Neural cell (in vitro differentiated cells): ENCODE data around the gene TNS1. TPM values are rescaled to one million over a fixed set of nuclear protein-coding genes. Genes with fewer than 3 reads are reported as not detected.

Experiments
- H2AFZ ChIP-seq: fragments of 200-600, 300-800 bp; sonication (generic), shearing (Covaris generic); 2 replicates; pipeline ENCODE4 v1.6.0; 2014; ENCODE audit warnings: low read depth, mild to moderate bottlenecking, antibody characterized with exemption, low read length, moderate library complexity
- H3F3A ChIP-seq: fragments of 200-600 bp; shearing (Covaris generic); 2 replicates; pipeline ENCODE4 v1.6.1; 2016; ENCODE audit warnings: mild to moderate bottlenecking, moderate library complexity, mixed read lengths, antibody characterized with exemption, low read length; ENCODE audit not compliant: insufficient read depth, poor library complexity, severe bottlenecking
- H3K27ac ChIP-seq: fragments of 200-600, 300-800 bp; sonication (generic), shearing (Covaris generic); 2 replicates; pipeline ENCODE4 v1.5.1; 2014; ENCODE audit warnings: mild to moderate bottlenecking, low read length, moderate library complexity
- H3K27me3 ChIP-seq: fragments of 300-800, 200-600 bp; sonication (generic), shearing (Covaris generic); 2 replicates; pipeline ENCODE4 v1.6.0; 2014; ENCODE audit warnings: mild to moderate bottlenecking, low read depth, low read length, moderate library complexity; ENCODE audit not compliant: insufficient read depth
- H3K36me3 ChIP-seq: fragments of 300-800, 200-600 bp; sonication (generic), shearing (Covaris generic); 2 replicates; pipeline ENCODE4 v1.5.1; 2014; ENCODE audit warnings: mild to moderate bottlenecking, antibody characterized with exemption, low read length, moderate library complexity; ENCODE audit not compliant: insufficient read depth
- H3K4me2 ChIP-seq: fragments of 300-800, 200-600 bp; sonication (generic), shearing (Covaris generic); 2 replicates; pipeline ENCODE4 v1.6.0; 2014; ENCODE audit warnings: mild to moderate bottlenecking, low read length
- H3K4me3 ChIP-seq: fragments of 300-800, 200-600 bp; sonication (generic), shearing (Covaris generic); 2 replicates; pipeline ENCODE4 v1.5.1; 2014; ENCODE audit warnings: mild to moderate bottlenecking, low read length, moderate library complexity
- H3K79me2 ChIP-seq: fragments of 200-600 bp; shearing (Covaris generic); replicated peaks from 2 replicates; pipeline ENCODE4 v1.6.0; 2014; ENCODE audit warnings: mild to moderate bottlenecking, low read length, moderate library complexity; ENCODE audit not compliant: insufficient read depth
- H3K9ac ChIP-seq: fragments of 300-800, 200-600 bp; sonication (generic), shearing (Covaris generic); 2 replicates; pipeline ENCODE4 v1.6.1; 2016; ENCODE audit warnings: mild to moderate bottlenecking, low read length, mixed read lengths
- H3K9me2 ChIP-seq: fragments of 200-600 bp; shearing (Covaris generic); 2 replicates; pipeline ENCODE4 v1.6.1; 2016; ENCODE audit warnings: mild to moderate bottlenecking, low read length, mixed read lengths; ENCODE audit not compliant: insufficient read depth
- H3K9me3 ChIP-seq: fragments of 200-600, 300-800 bp; sonication (generic), shearing (Covaris generic); 2 replicates; pipeline ENCODE4 v1.6.1; 2016; ENCODE audit warnings: mild to moderate bottlenecking, mixed run types, low read length, moderate library complexity, mixed read lengths
- H4K20me1 ChIP-seq: fragments of 200-600 bp; shearing (Covaris generic); 2 replicates; pipeline ENCODE4 v1.6.1; 2016; ENCODE audit warnings: mild to moderate bottlenecking, mixed run types; ENCODE audit not compliant: insufficient read depth
- CTCF ChIP-seq: fragments of 450-650 bp; IDR thresholded peaks from 2 replicates; pipeline ENCODE4 v1.5.1; 2014; ENCODE audit warnings: antibody characterized with exemption, mild to moderate bottlenecking, moderate library complexity; ENCODE audit not compliant: poor library complexity, severe bottlenecking
- EP300 ChIP-seq: fragments of 450-650 bp; conservative IDR thresholded peaks from 2 replicates; pipeline ENCODE4 v1.6.1; 2014; ENCODE audit warnings: antibody characterized with exemption, mild to moderate bottlenecking, moderate library complexity; ENCODE audit not compliant: poor library complexity, severe bottlenecking
- EZH2 ChIP-seq: fragments of 200-600, 300-800 bp; shearing (Covaris generic), sonication (generic); IDR thresholded peaks from 2 replicates; pipeline ENCODE4 v1.6.1; 2014; ENCODE audit warnings: antibody characterized with exemption, low read length, borderline replicate concordance, mild to moderate bottlenecking; ENCODE audit not compliant: insufficient read depth, poor library complexity, severe bottlenecking
- MXI1 ChIP-seq: fragments of 450-650 bp; conservative IDR thresholded peaks from 2 replicates; pipeline ENCODE4 v1.6.1; 2014; ENCODE audit warnings: antibody characterized with exemption, mild to moderate bottlenecking; ENCODE audit not compliant: poor library complexity, severe bottlenecking
- POLR2AphosphoS5 ChIP-seq: IDR thresholded peaks from 2 replicates; pipeline ENCODE4 v1.6.1; 2012
- RAD21 ChIP-seq: fragments of 450-650 bp; conservative IDR thresholded peaks from 2 replicates; pipeline ENCODE4 v1.6.1; 2014; ENCODE audit warnings: antibody characterized with exemption, mild to moderate bottlenecking, moderate library complexity
- REST ChIP-seq: IDR thresholded peaks from 2 replicates; pipeline ENCODE4 v1.6.1; 2012; ENCODE audit warnings: borderline replicate concordance
- SMC3 ChIP-seq: fragments of 450-650 bp; conservative IDR thresholded peaks from 2 replicates; pipeline ENCODE4 v1.6.1; 2014; ENCODE audit warnings: antibody characterized with exemption, mild to moderate bottlenecking, moderate library complexity; ENCODE audit not compliant: poor library complexity
- TAF1 ChIP-seq: IDR thresholded peaks from 2 replicates; pipeline ENCODE4 v1.6.1; 2012; ENCODE audit warnings: low read depth
- polyA plus RNA-seq: library from polyadenylated mRNA; depleted of rRNA; stranded (reverse); fragments of >200 nt; gene quantifications from 2 replicates; pipeline ENCODE4 v1.2.3, GENCODE V29; 2014

TNS1 gene
- polyA plus RNA-seq, 1 donor from 2014 or later = 1.5 TPM

- Histone ChIP-seq H2AFZ (no peak overlapping the region), H3K4me2 (no peak overlapping the region), H3K27ac (no peak overlapping the region), H3K79me2 (no peaks in the 10 kb centered on the region), H3K4me3 (no peak overlapping the region), H3K9ac (no peak overlapping the region), H3K27me3 (no peaks in the 10 kb centered on the region), H3K9me3 (no peaks in the 10 kb centered on the region), H3K9me2 (no peaks in the 10 kb centered on the region), H3F3A (no peaks in the 10 kb centered on the region), H3K36me3 (no peaks in the 10 kb centered on the region), H4K20me1 (no peaks in the 10 kb centered on the region)
- no peak for TF ChIP-seq RAD21
- TF ChIP-seq SMC3 = no peak
- no peak for TF ChIP-seq POLR2AphosphoS5
- TF ChIP-seq REST = no peak
- no peak for TF ChIP-seq CTCF
- no peak for TF ChIP-seq EZH2
- no peak for TF ChIP-seq TAF1
- no peak for TF ChIP-seq MXI1
- TF ChIP-seq EP300 = no peak
Measured at GRCh38 chr2:217793566-217794132, 209.1 kb downstream of the TNS1 start.

- Histone ChIP-seq H3K9me2 (no peaks in the 10 kb centered on the region), H3K79me2 (no peaks in the 10 kb centered on the region), H3F3A (no peaks in the 10 kb centered on the region)
Measured at GRCh38 chr2:217792626-217793527, 209.9 kb downstream of the TNS1 start.

More at GRCh38 chr2:217792626-217793527, 209.9 kb downstream of the TNS1 start:
- Histone ChIP-seq H3K36me3 (no peaks in the 10 kb centered on the region), H4K20me1 (no peaks in the 10 kb centered on the region), H3K27me3 (no peaks in the 10 kb centered on the region), H2AFZ (no peak overlapping the region), H3K9me3 (no peaks in the 10 kb centered on the region), H3K27ac (no peak overlapping the region), H3K4me2 (no peak overlapping the region), H3K9ac (no peak overlapping the region), H3K4me3 (no peak overlapping the region)
- TF ChIP-seq SMC3 = no peak
- no peak for TF ChIP-seq TAF1
- no peak for TF ChIP-seq EP300
- no peak for TF ChIP-seq RAD21
- TF ChIP-seq MXI1 = no peak
- TF ChIP-seq REST = no peak
- no peak for TF ChIP-seq CTCF
- TF ChIP-seq EZH2 = no peak
- TF ChIP-seq POLR2AphosphoS5 = no peak
